Astrocyte (in vitro differentiated cells and primary cell): ENCODE data around the gene PDS5B.

ENCODE experiments used
- EZH2 ChIP-seq: IDR thresholded peaks from 2 replicates; pipeline ENCODE4 v1.6.1; 2012; ENCODE audit warnings: mild to moderate bottlenecking, low read length, inconsistent platforms; ENCODE audit not compliant: insufficient read depth
- TF ChIP-seq, protein P1 (sequence below): IDR thresholded peaks from 2 replicates; pipeline ENCODE4 v1.5.1; 2011; ENCODE audit warnings: low read depth, mild to moderate bottlenecking, inconsistent platforms, low read length, moderate library complexity; ENCODE audit not compliant: insufficient read depth

DNA sequence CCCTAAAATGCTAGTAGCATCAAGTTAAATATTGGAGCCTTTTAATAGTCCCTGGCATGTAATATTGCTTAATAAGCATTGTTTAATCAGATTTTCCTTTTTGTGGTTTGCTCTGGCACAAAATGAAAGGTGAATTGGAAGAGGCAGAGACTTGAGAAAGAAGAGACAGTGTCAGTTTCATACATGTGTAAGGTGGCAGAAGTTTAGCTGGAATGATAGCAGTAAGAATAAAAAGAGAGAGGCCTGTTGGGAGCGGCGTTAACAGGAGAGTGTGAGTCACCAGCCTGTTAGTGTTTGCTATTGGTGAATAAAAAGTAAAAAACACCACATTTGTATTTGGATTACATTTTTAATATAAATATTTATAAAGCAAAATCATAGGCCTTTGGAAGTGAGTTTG lies 145.3 kb downstream of the PDS5B start:
- TF ChIP-seq EZH2: no peak
- TF ChIP-seq, protein P1, sequence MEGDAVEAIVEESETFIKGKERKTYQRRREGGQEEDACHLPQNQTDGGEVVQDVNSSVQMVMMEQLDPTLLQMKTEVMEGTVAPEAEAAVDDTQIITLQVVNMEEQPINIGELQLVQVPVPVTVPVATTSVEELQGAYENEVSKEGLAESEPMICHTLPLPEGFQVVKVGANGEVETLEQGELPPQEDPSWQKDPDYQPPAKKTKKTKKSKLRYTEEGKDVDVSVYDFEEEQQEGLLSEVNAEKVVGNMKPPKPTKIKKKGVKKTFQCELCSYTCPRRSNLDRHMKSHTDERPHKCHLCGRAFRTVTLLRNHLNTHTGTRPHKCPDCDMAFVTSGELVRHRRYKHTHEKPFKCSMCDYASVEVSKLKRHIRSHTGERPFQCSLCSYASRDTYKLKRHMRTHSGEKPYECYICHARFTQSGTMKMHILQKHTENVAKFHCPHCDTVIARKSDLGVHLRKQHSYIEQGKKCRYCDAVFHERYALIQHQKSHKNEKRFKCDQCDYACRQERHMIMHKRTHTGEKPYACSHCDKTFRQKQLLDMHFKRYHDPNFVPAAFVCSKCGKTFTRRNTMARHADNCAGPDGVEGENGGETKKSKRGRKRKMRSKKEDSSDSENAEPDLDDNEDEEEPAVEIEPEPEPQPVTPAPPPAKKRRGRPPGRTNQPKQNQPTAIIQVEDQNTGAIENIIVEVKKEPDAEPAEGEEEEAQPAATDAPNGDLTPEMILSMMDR: no peak
